HL-60 (cell line): Measurements from ENCODE around the gene SCAF11.

ENCODE experiments used
- DNase-seq, 2 experiments: peaks; one replicate each; pipeline ENCODE4 v3.0.0-alpha.2; 2010 to 2020; ENCODE audit warnings: low read depth in 1 of 2, low spot score in 1 of 2
- H3K27ac ChIP-seq: fragments of 250-450 bp; sonication (Bioruptor Pico); replicated peaks from 2 replicates; pipeline ENCODE4 v1.5.1; 2020; ENCODE audit warnings: mild to moderate bottlenecking, moderate library complexity
- H3K27me3 ChIP-seq: fragments of 250-450 bp; sonication (Bioruptor Pico); 2 replicates; pipeline ENCODE4 v1.5.1; 2021; ENCODE audit warnings: mild to moderate bottlenecking, moderate library complexity; ENCODE audit not compliant: insufficient read depth, poor library complexity, severe bottlenecking
- H3K4me3 ChIP-seq: replicated peaks from 2 replicates; pipeline ENCODE4 v1.5.1; 2011; ENCODE audit warnings: mild to moderate bottlenecking, control low read depth, low read length; ENCODE audit not compliant: insufficient read depth
- CTCF ChIP-seq: IDR thresholded peaks from one replicate; pipeline ENCODE4 v1.5.1; 2011; ENCODE audit warnings: low read length, control low read depth, inconsistent platforms; ENCODE audit not compliant: insufficient read depth
- GABPA ChIP-seq: IDR thresholded peaks from 2 replicates; pipeline ENCODE4 v1.6.1; 2012; ENCODE audit warnings: low read depth
- POLR2AphosphoS5 ChIP-seq: IDR thresholded peaks from 2 replicates; pipeline ENCODE4 v1.6.1; 2012; ENCODE audit warnings: low read depth
- REST ChIP-seq: IDR thresholded peaks from 2 replicates; pipeline ENCODE4 v1.6.1; 2012; ENCODE audit warnings: low read depth; ENCODE audit not compliant: insufficient replicate concordance
- SPI1 ChIP-seq: IDR thresholded peaks from 2 replicates; pipeline ENCODE4 v1.6.1; 2012; ENCODE audit warnings: low read depth, mild to moderate bottlenecking, borderline replicate concordance

SCAF11 gene

GRCh38 chr12:45981075-45981837 lies 9.1 kb downstream of the SCAF11 start:
- DNase-seq = no peak
- Histone ChIP-seq H3K27me3 (no peaks in the 10 kb centered on the region), H3K27ac (no peak overlapping the region), H3K4me3 (no peak overlapping the region)
- TF ChIP-seq REST (no peak), SPI1 (no peak), GABPA (no peak)

- Histone ChIP-seq H3K4me3 (no peak overlapping the region), H3K27me3 (no peaks in the 10 kb centered on the region), H3K27ac (no peak overlapping the region)
- TF ChIP-seq CTCF (no peak), REST (no peak), POLR2AphosphoS5 (no peak), SPI1 (no peak), GABPA (no peak)
- DNase-seq = no peak
Measured at GRCh38 chr12:45980540-45980939, 9.8 kb downstream of the SCAF11 start.

GRCh38 chr12:45978108-45978507 lies 12.3 kb downstream of the SCAF11 start:
- no peaks in the 10 kb centered on the region for H3K27me3 ChIP-seq
- DNase-seq = no peak

More at GRCh38 chr12:45978108-45978507, 12.3 kb downstream of the SCAF11 start:
- TF ChIP-seq SPI1 (no peak), CTCF (no peak), REST (no peak), GABPA (no peak), POLR2AphosphoS5 (no peak)
- Histone ChIP-seq H3K27ac (no peak overlapping the region), H3K4me3 (no peak overlapping the region)
